ENCODE results near the gene ARHGAP20.

The ARHGAP20 gene

DNA sequence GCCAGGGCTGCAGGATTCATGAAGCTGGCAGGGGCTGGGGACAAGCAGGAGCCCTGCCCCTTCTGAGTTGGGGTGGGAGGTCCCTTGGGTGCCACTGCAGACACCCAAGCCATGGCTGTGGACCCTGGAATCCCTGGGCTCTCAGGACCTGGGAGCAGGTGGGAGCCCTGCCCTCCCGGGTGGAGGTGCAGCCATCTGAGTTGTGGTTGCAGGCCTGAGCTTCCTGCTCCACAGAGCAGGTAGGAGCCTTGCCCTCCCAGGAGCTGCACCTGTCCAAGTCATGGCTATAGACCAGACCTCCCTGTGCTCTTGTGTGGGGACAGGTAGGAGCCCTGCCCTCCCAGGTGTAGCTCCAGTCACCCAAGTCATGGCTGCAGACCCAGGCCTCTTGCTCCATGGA lies 113.5 kb downstream of the ARHGAP20 start:
- no peaks in the 10 kb centered on the region for H3K27me3 ChIP-seq (ENCODE audit: control insufficient read depth, insufficient read depth, low read length)
- no peaks in the 10 kb centered on the region for H3K4me1 ChIP-seq (ENCODE audit: control insufficient read depth, insufficient read depth, low read length)
- H3K9ac ChIP-seq (ENCODE audit: low read length): no peak overlapping the region
- no peaks in the 10 kb centered on the region for H3K36me3 ChIP-seq (ENCODE audit: control insufficient read depth, insufficient read depth, low read length)
- H3K4me3 ChIP-seq (ENCODE audit: low read length): no peak overlapping the region
- H3K9me3 ChIP-seq (ENCODE audit: control insufficient read depth, low read length): no peaks in the 10 kb centered on the region

DNA sequence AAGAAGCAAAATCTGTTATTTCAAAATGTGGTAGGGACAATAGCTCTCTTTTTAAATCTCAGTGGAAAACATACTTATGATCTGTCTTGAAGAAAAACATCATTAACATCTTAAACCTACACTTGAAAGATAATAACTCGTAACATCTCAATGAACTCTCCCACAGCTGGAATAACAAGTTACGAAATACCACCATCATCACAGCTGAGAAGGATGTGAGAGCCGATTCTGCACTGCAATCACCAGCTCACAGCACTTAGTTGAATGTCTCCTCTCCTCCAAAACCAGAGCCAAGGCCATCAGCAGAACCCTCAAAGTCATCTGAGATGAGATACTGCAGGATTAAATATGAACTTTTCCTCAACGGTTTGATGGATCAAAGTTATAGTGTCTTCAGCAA lies 124.3 kb downstream of the ARHGAP20 start:
- no peak overlapping the region for H3K4me3 ChIP-seq (ENCODE audit: low read length)
- H3K4me1 ChIP-seq (ENCODE audit: control insufficient read depth, insufficient read depth, low read length): peaks cover under 1% of the 10 kb centered on the region
- H3K9ac ChIP-seq (ENCODE audit: low read length): no peak overlapping the region

GRCh38 chr11:110587129-110587528 lies 125.1 kb downstream of the ARHGAP20 start:
- H3K27me3 ChIP-seq (ENCODE audit: control insufficient read depth, insufficient read depth, low read length): no peaks in the 10 kb centered on the region
- no peak overlapping the region for H3K9ac ChIP-seq (ENCODE audit: low read length)
- H3K9me3 ChIP-seq (ENCODE audit: control insufficient read depth, low read length): no peaks in the 10 kb centered on the region
- no peaks in the 10 kb centered on the region for H3K36me3 ChIP-seq (ENCODE audit: control insufficient read depth, insufficient read depth, low read length)
- peaks cover 5% of the 10 kb centered on the region for H3K4me1 ChIP-seq (ENCODE audit: control insufficient read depth, insufficient read depth, low read length)
- H3K4me3 ChIP-seq (ENCODE audit: low read length): no peak overlapping the region

More for the DNA sequence above, 124.3 kb downstream of the ARHGAP20 start:
- H3K36me3 ChIP-seq (ENCODE audit: control insufficient read depth, insufficient read depth, low read length): no peaks in the 10 kb centered on the region
- H3K27me3 ChIP-seq (ENCODE audit: control insufficient read depth, insufficient read depth, low read length): no peaks in the 10 kb centered on the region
- H3K9me3 ChIP-seq (ENCODE audit: control insufficient read depth, low read length): no peaks in the 10 kb centered on the region

DNA sequence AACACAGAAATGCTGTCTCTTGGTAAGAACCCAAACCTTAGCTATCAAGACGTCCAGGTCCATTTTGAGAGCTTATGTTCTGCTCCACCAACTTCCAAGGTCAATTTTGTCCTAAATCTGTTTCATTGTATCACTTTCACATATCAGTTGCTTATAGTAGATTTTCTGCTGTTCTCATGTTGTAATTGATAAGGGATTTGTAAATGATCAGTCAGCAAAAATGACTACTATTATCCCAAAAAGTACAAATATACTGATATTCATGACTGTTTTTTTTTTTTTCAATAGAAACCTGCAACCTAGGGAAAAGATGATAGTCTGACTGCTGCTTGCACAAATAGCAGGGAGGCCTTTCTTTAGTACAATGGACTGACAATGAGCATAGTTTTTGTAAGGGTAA lies 128.1 kb downstream of the ARHGAP20 start:
- no peaks in the 10 kb centered on the region for H3K9me3 ChIP-seq (ENCODE audit: control insufficient read depth, low read length)
- no peaks in the 10 kb centered on the region for H3K27me3 ChIP-seq (ENCODE audit: control insufficient read depth, insufficient read depth, low read length)
- H3K9ac ChIP-seq (ENCODE audit: low read length): no peak overlapping the region
- H3K36me3 ChIP-seq (ENCODE audit: control insufficient read depth, insufficient read depth, low read length): no peaks in the 10 kb centered on the region
- H3K4me3 ChIP-seq (ENCODE audit: low read length): no peak overlapping the region
- H3K4me1 ChIP-seq (ENCODE audit: control insufficient read depth, insufficient read depth, low read length): peaks cover 5% of the 10 kb centered on the region

GRCh38 chr11:110582728-110583432 lies 129.4 kb downstream of the ARHGAP20 start:
- Histone ChIP-seq H3K36me3 (ENCODE audit: control insufficient read depth, insufficient read depth, low read length) (no peaks in the 10 kb centered on the region), H3K27me3 (ENCODE audit: control insufficient read depth, insufficient read depth, low read length) (no peaks in the 10 kb centered on the region), H3K9ac (ENCODE audit: low read length) (no peak overlapping the region)

GRCh38 chr11:110580571-110580970 lies 131.7 kb downstream of the ARHGAP20 start:
- Histone ChIP-seq H3K4me3 (ENCODE audit: low read length) (no peak overlapping the region), H3K9ac (ENCODE audit: low read length) (no peak overlapping the region), H3K27me3 (ENCODE audit: control insufficient read depth, insufficient read depth, low read length) (no peaks in the 10 kb centered on the region), H3K4me1 (ENCODE audit: control insufficient read depth, insufficient read depth, low read length) (peaks cover 5% of the 10 kb centered on the region), H3K9me3 (ENCODE audit: control insufficient read depth, low read length) (no peaks in the 10 kb centered on the region), H3K36me3 (ENCODE audit: control insufficient read depth, insufficient read depth, low read length) (no peaks in the 10 kb centered on the region)

More at GRCh38 chr11:110582728-110583432, 129.4 kb downstream of the ARHGAP20 start:
- Histone ChIP-seq H3K4me3 (ENCODE audit: low read length) (no peak overlapping the region), H3K9me3 (ENCODE audit: control insufficient read depth, low read length) (no peaks in the 10 kb centered on the region), H3K4me1 (ENCODE audit: control insufficient read depth, insufficient read depth, low read length) (peaks cover 5% of the 10 kb centered on the region)

GRCh38 chr11:110573411-110573810 lies 138.8 kb downstream of the ARHGAP20 start:
- Histone ChIP-seq H3K4me1 (ENCODE audit: control insufficient read depth, insufficient read depth, low read length) (no peaks in the 10 kb centered on the region), H3K9me3 (ENCODE audit: control insufficient read depth, low read length) (no peaks in the 10 kb centered on the region), H3K27me3 (ENCODE audit: control insufficient read depth, insufficient read depth, low read length) (no peaks in the 10 kb centered on the region), H3K4me3 (ENCODE audit: low read length) (no peak overlapping the region), H3K9ac (ENCODE audit: low read length) (no peak overlapping the region), H3K36me3 (ENCODE audit: control insufficient read depth, insufficient read depth, low read length) (no peaks in the 10 kb centered on the region)

DNA sequence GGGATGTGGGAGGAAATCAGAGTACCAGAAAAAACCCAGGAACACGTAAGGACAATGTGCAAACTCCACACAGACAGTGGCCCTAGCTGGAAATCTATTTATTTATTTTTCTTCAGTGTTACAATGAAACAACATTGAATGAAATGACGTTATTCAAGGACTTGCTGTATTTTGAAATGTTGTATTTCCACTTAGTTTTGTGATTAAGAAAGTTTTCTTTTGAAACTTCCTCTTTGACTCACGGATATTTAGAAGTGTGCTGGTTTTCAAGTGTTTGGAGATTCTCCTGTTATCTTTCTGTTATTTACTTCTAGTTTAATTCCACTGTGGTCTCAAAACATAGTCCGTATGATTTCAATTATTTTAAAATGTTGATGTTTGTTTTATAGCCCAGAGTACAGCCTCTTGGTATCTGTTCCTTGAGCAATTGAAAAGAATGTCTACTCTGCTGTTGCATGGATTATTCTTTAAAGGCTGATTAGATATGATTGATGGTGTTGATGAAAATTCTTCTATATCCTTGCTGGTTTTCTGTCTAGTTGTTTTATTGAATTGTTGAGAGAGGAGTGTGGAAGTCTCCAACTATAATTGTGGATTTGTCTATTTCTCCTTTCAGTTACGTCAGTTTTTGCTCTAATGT lies 141.0 kb downstream of the ARHGAP20 start:
- Histone ChIP-seq H3K36me3 (ENCODE audit: control insufficient read depth, insufficient read depth, low read length) (no peaks in the 10 kb centered on the region), H3K27me3 (ENCODE audit: control insufficient read depth, insufficient read depth, low read length) (no peaks in the 10 kb centered on the region), H3K4me1 (ENCODE audit: control insufficient read depth, insufficient read depth, low read length) (no peaks in the 10 kb centered on the region), H3K9ac (ENCODE audit: low read length) (no peak overlapping the region), H3K9me3 (ENCODE audit: control insufficient read depth, low read length) (no peaks in the 10 kb centered on the region), H3K4me3 (ENCODE audit: low read length) (no peak overlapping the region)

GRCh38 chr11:110566577-110566976 lies 145.7 kb downstream of the ARHGAP20 start:
- Histone ChIP-seq H3K4me3 (ENCODE audit: low read length) (no peak overlapping the region), H3K4me1 (ENCODE audit: control insufficient read depth, insufficient read depth, low read length) (peaks cover 10% of the 10 kb centered on the region), H3K27me3 (ENCODE audit: control insufficient read depth, insufficient read depth, low read length) (peaks cover 4% of the 10 kb centered on the region), H3K9ac (ENCODE audit: low read length) (no peak overlapping the region), H3K9me3 (ENCODE audit: control insufficient read depth, low read length) (no peaks in the 10 kb centered on the region), H3K36me3 (ENCODE audit: control insufficient read depth, insufficient read depth, low read length) (no peaks in the 10 kb centered on the region)

DNA sequence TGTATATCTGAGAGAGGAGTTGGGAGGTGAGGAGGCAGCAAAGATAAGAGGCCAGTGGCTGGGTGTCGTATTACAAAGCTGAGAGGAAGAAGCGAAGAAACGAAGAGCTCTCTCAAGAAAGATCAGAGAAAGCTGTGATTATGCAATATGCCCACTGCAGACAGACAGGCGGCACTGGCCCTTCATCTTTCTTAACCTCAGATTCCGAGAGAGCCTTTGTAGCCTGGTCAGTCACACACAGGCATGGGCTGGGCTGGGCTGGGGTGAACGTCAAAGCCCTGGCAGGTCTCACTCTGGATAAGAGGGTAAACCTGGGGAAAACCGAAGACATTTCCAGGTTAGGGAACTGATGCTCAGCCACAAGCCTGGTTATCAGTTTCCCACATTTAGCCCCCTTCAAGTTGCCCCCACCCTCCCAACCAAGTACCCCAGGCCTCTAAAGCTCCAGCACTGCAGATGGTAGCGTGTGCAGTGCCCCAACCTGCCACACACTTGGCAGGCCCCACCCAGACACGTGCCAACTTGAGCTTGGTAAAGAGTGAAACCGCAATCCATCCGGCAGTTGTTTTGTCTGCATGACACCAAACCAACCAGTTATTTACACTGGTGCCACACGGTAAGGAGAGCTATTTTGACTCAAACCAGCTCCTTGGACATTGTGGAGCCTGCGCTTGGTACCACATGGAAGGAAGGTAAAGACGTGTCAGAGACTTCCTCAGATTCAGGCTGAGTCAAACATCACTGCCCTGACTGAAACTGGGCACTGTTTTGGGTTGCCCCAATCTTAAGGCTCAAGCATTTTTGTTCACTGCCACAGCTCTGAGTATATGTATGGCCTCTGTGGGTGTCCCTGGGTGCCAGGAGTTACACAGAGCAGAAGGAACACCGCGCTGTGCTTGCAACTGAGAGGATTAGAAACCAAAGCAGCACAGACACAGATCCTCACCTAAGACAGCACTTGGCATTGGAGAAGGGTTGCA lies 146.6 kb downstream of the ARHGAP20 start:
- H3K27me3 ChIP-seq (ENCODE audit: control insufficient read depth, insufficient read depth, low read length): peaks cover 4% of the 10 kb centered on the region
- H3K36me3 ChIP-seq (ENCODE audit: control insufficient read depth, insufficient read depth, low read length): no peaks in the 10 kb centered on the region
- no peak overlapping the region for H3K9ac ChIP-seq (ENCODE audit: low read length)
- no peak overlapping the region for H3K4me3 ChIP-seq (ENCODE audit: low read length)
- H3K4me1 ChIP-seq (ENCODE audit: control insufficient read depth, insufficient read depth, low read length): peaks cover 10% of the 10 kb centered on the region
- H3K9me3 ChIP-seq (ENCODE audit: control insufficient read depth, low read length): no peaks in the 10 kb centered on the region

DNA sequence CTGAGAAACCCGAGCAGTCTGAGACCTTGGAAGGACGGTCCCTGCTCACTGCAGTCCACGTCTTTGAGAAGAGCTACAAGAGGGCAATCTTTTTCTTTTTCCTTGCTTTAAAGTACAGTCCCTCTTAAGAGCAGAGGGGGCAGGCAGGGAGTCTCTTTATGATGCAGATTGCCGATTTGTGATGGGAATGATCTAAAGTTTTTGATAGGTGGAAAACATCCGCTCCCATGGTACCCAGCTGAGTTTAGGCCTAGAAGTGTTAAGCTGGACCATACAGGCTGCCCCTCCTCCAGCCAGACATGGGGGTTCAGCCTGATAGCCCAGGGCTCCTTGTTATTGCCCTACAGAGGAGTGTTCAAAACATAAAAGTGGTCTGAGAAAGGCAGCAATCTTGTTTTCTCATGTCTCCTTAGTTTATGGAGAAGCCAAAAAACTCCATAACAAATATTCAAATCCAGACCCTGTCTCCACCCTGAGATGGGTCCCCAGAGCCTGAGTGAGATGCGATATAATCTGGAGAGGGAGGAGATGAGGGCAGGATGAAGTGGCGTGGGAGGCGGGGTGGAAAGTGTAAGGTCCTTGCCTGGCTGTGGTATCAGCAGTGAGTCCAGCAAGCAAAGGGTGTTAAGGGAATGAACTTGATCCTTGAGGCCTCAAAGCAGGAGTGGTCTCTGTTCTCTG lies 147.4 kb downstream of the ARHGAP20 start:
- Histone ChIP-seq H3K4me3 (ENCODE audit: low read length) (no peak overlapping the region), H3K36me3 (ENCODE audit: control insufficient read depth, insufficient read depth, low read length) (no peaks in the 10 kb centered on the region), H3K9ac (ENCODE audit: low read length) (no peak overlapping the region), H3K27me3 (ENCODE audit: control insufficient read depth, insufficient read depth, low read length) (peaks cover 4% of the 10 kb centered on the region), H3K9me3 (ENCODE audit: control insufficient read depth, low read length) (no peaks in the 10 kb centered on the region), H3K4me1 (ENCODE audit: control insufficient read depth, insufficient read depth, low read length) (peaks cover 10% of the 10 kb centered on the region)
